ENCODE results near the gene NADK.

The NADK gene

GRCh38 chr1:1788136-1788535, 9.9 kb upstream of the NADK start:
- DNase-seq (ENCODE audit: low read depth, low spot score) = no peak
- H3K4me3 ChIP-seq (ENCODE audit: low read depth, low read length) = no peak overlapping the region
- TF ChIP-seq CTCF (IDR thresholded peaks at IDR 0.05; ENCODE audit: low read depth, low read length) = no peak
- in situ Hi-C loops (cut with HindIII; ENCODE audit: low sequenced_read_pairs) = no loop called here

GRCh38 chr1:1786836-1787605, 8.8 kb upstream of the NADK start:
- DNase-seq (ENCODE audit: low read depth, low spot score) = no peak
- in situ Hi-C loops (cut with HindIII; ENCODE audit: low sequenced_read_pairs) = no loop called here
- H3K4me3 ChIP-seq (ENCODE audit: low read depth, low read length) = no peak overlapping the region
- TF ChIP-seq CTCF (IDR thresholded peaks at IDR 0.05; ENCODE audit: low read depth, low read length) = no peak

- no peak for TF ChIP-seq CTCF (IDR thresholded peaks at IDR 0.05; ENCODE audit: low read depth, low read length)
- in situ Hi-C loops (cut with HindIII; ENCODE audit: low sequenced_read_pairs) = no loop called here
- DNase-seq (ENCODE audit: low read depth, low spot score) = no peak
- no peak overlapping the region for H3K4me3 ChIP-seq (ENCODE audit: low read depth, low read length)
These were observed 7.4 kb upstream of the NADK start for GRCh38 chr1:1785666-1786065.

- DNase-seq (ENCODE audit: low read depth, low spot score) = no peak
- in situ Hi-C loops (cut with HindIII; ENCODE audit: low sequenced_read_pairs) = no loop called here
- H3K4me3 ChIP-seq (ENCODE audit: low read depth, low read length) = no peak overlapping the region
- TF ChIP-seq CTCF (IDR thresholded peaks at IDR 0.05; ENCODE audit: low read depth, low read length) = no peak
These were observed 6.7 kb upstream of the NADK start for GRCh38 chr1:1784933-1785332.

GRCh38 chr1:1783320-1783719, 5.0 kb upstream of the NADK start:
- no peak for DNase-seq (ENCODE audit: low read depth, low spot score)
- H3K4me3 ChIP-seq (ENCODE audit: low read depth, low read length) = no peak overlapping the region
- in situ Hi-C loops (cut with HindIII; ENCODE audit: low sequenced_read_pairs) = no loop called here
- no peak for TF ChIP-seq CTCF (IDR thresholded peaks at IDR 0.05; ENCODE audit: low read depth, low read length)

- in situ Hi-C loops (cut with HindIII; ENCODE audit: low sequenced_read_pairs) = no loop called here
- H3K4me3 ChIP-seq (ENCODE audit: low read depth, low read length) = no peak overlapping the region
- DNase-seq (ENCODE audit: low read depth, low spot score) = peak; percentile 56
- TF ChIP-seq CTCF (IDR thresholded peaks at IDR 0.05; ENCODE audit: low read depth, low read length) = no peak
These were observed 4.3 kb upstream of the NADK start for GRCh38 chr1:1782399-1783221.

All from astrocyte of the spinal cord (primary cell).